ENCODE measurements around the gene TCF7L1.
"Not testable (repeated sequence)": the region's sequence is repeated elsewhere in the genome, so short reads cannot be mapped to it uniquely, and the experiment has no call there.

The TCF7L1 gene

GRCh38 chr2:85112906-85113625 is 20.1 kb upstream of the TCF7L1 start:
- no peaks in the 10 kb centered on the region for H3K4me1 ChIP-seq (ENCODE audit: control insufficient read depth, insufficient read depth, low read length)
- H3K4me3 ChIP-seq (ENCODE audit: low read length): no peak overlapping the region
- no peak overlapping the region for H3K27ac ChIP-seq (ENCODE audit: low read depth, low read length)
- no peaks in the 10 kb centered on the region for H3K36me3 ChIP-seq (ENCODE audit: control insufficient read depth, insufficient read depth, low read length)
- no peaks in the 10 kb centered on the region for H3K27me3 ChIP-seq (ENCODE audit: control insufficient read depth, insufficient read depth, low read length)
- no peak overlapping the region for H3K9ac ChIP-seq (ENCODE audit: low read length)

DNA sequence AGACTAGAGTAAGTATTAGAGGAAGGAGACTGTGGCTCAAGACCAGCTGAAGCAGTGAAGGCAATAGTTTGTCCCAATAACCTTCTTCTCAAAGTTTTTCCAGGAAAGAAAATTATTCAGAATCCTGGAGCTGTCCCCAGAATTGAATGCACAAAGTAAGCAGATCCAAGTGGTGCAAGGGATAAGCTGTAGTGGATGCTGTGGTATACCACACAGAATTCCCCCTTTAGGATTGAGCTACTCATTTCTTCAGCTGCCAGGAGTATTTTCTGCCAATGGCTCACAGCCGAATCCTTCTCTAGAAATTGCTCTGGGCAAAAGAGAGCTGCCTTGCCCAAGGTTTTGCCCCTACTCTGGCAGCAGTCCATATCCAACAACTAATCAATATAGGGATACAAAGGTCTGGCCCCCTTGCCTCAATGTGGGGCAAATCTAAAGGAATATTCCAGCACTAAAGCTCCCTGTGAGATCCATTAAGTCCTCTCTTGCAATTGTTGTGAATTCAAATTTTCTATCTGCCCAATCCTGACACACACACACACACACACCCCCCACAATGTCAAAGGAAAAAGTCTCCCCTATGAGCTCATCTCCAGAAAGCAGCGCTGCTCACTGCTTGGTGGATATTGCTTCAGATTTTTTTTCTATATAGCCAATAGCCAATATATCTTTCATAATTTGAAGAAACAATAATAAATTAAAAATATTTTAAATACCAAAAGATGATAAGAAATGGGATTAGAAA is 18.4 kb upstream of the TCF7L1 start:
- H3K27ac ChIP-seq (ENCODE audit: low read depth, low read length): no peak overlapping the region
- no peaks in the 10 kb centered on the region for H3K36me3 ChIP-seq (ENCODE audit: control insufficient read depth, insufficient read depth, low read length)
- H3K27me3 ChIP-seq (ENCODE audit: control insufficient read depth, insufficient read depth, low read length): no peaks in the 10 kb centered on the region
- no peaks in the 10 kb centered on the region for H3K4me1 ChIP-seq (ENCODE audit: control insufficient read depth, insufficient read depth, low read length)
- no peak overlapping the region for H3K9ac ChIP-seq (ENCODE audit: low read length)
- no peak overlapping the region for H3K4me3 ChIP-seq (ENCODE audit: low read length)

DNA sequence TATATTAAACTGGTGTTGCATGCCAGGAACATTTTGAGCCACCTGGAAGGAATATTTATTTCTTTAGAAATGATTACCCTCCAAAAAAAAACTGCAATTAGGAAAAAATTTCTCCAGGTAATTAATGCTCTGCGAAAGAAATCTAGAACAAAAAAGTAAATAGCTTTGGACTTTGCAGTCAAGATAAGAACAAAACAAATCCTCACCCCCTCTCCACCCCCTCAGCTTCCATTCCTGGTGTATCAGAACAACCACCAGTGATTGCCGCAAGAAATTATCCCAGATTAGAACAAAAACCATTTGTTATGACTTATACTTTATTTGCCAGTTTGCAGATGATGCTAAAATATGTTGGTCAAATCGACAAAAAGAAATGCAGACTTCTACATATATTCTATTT is 17.0 kb upstream of the TCF7L1 start:
- H3K27me3 ChIP-seq (ENCODE audit: control insufficient read depth, insufficient read depth, low read length): no peaks in the 10 kb centered on the region
- H3K4me1 ChIP-seq (ENCODE audit: control insufficient read depth, insufficient read depth, low read length): no peaks in the 10 kb centered on the region
- no peak overlapping the region for H3K27ac ChIP-seq (ENCODE audit: low read depth, low read length)
- no peak overlapping the region for H3K9ac ChIP-seq (ENCODE audit: low read length)
- no peak overlapping the region for H3K4me3 ChIP-seq (ENCODE audit: low read length)
- H3K36me3 ChIP-seq (ENCODE audit: control insufficient read depth, insufficient read depth, low read length): no peaks in the 10 kb centered on the region

- H3K9ac ChIP-seq (ENCODE audit: low read length): no peak overlapping the region
Measured at GRCh38 chr2:85119900-85120299, 13.3 kb upstream of the TCF7L1 start.

DNA sequence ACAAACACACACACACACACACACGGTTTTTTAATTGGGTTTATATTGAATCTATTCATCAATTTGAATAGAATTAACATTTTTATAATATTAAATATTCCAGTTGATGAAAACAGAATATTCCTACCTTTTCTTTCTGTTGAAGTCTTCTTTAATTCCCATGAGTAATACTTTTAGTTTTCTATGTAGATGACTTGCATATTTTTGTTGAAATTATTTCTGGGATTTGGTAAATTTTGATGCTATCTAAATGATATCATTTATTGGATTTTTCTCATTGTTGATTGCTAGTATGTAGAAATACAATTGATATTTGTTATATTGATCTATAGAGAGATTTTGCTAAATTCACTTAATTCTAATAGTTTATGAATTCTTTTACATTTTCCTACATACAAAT is 12.8 kb upstream of the TCF7L1 start:
- no peaks in the 10 kb centered on the region for H3K36me3 ChIP-seq (ENCODE audit: control insufficient read depth, insufficient read depth, low read length)
- no peak overlapping the region for H3K9ac ChIP-seq (ENCODE audit: low read length)
- H3K4me3 ChIP-seq (ENCODE audit: low read length): no peak overlapping the region
- no peaks in the 10 kb centered on the region for H3K27me3 ChIP-seq (ENCODE audit: control insufficient read depth, insufficient read depth, low read length)
- H3K4me1 ChIP-seq (ENCODE audit: control insufficient read depth, insufficient read depth, low read length): no peaks in the 10 kb centered on the region
- no peak overlapping the region for H3K27ac ChIP-seq (ENCODE audit: low read depth, low read length)

More at GRCh38 chr2:85119900-85120299, 13.3 kb upstream of the TCF7L1 start:
- H3K4me1 ChIP-seq (ENCODE audit: control insufficient read depth, insufficient read depth, low read length): no peaks in the 10 kb centered on the region
- H3K36me3 ChIP-seq (ENCODE audit: control insufficient read depth, insufficient read depth, low read length): no peaks in the 10 kb centered on the region
- H3K27me3 ChIP-seq (ENCODE audit: control insufficient read depth, insufficient read depth, low read length): no peaks in the 10 kb centered on the region
- H3K4me3 ChIP-seq (ENCODE audit: low read length): no peak overlapping the region
- H3K27ac ChIP-seq (ENCODE audit: low read depth, low read length): no peak overlapping the region

DNA sequence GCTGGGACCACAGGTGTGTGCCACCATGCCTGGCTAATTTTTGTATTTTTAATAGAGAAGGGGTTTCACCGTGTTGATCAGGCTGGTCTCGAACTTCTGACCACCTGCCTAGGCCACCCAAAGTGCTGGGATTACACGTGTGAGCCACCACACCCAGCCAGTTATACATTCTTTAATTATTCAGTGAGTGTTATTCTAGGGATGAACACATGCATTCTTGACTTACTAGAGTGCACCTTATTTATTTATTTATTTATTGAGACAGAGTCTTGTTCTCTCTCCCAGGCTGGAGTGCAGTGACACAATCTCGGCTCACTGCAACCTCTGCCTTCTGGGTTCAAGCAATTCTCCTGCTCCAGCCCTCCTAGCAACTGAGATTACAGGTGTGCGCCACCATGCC is 6.7 kb upstream of the TCF7L1 start:
- not testable (repeated sequence) for H3K27ac ChIP-seq (ENCODE audit: low read depth, low read length); H3K9ac ChIP-seq (ENCODE audit: low read length); H3K36me3 ChIP-seq (ENCODE audit: control insufficient read depth, insufficient read depth, low read length); H3K27me3 ChIP-seq (ENCODE audit: control insufficient read depth, insufficient read depth, low read length); H3K4me1 ChIP-seq (ENCODE audit: control insufficient read depth, insufficient read depth, low read length); H3K4me3 ChIP-seq (ENCODE audit: low read length)

DNA sequence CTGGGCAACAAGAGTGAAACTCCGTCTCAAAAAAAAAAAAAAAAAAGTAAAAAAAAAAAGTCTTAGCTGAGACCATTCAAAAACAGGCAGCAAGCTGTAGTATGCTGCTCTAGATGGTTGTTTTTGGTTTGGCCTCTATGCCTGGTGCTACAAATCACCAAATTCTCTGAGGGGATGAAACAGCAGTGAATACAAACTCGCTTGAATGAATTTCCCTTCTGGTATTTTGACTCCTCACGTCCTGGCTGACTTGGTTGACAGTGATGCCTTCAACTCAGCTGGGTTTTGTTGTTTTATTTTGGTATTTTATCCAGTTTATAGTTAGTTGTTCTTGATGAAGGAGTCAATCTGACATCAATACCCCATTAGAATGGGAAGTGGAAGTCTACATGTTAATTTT is 3.3 kb upstream of the TCF7L1 start:
- Histone ChIP-seq H3K27me3 (ENCODE audit: control insufficient read depth, insufficient read depth, low read length) (no peaks in the 10 kb centered on the region), H3K27ac (ENCODE audit: low read depth, low read length) (no peak overlapping the region), H3K9ac (ENCODE audit: low read length) (no peak overlapping the region), H3K4me1 (ENCODE audit: control insufficient read depth, insufficient read depth, low read length) (no peaks in the 10 kb centered on the region), H3K4me3 (ENCODE audit: low read length) (no peak overlapping the region), H3K36me3 (ENCODE audit: control insufficient read depth, insufficient read depth, low read length) (no peaks in the 10 kb centered on the region)

DNA sequence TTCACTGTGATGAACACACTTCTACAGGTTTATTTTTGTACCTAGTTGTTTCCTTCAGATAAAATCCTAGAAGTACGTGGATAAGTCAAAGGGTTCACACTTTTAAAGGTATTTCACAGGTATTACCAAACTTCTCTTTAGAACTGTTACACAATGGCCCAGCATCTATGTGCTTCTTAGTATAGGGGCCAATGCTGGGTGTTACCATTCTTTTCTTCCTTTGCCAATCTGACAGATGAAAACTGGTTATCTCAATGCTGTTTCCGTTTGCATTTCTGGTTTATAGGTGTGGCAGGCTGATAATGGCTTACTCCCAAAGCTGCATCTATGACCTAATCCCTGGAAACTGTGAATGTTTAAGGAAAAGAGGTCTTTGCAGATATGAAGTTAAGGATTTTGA is 2.8 kb upstream of the TCF7L1 start:
- Histone ChIP-seq H3K27ac (ENCODE audit: low read depth, low read length) (no peak overlapping the region), H3K9ac (ENCODE audit: low read length) (no peak overlapping the region), H3K4me1 (ENCODE audit: control insufficient read depth, insufficient read depth, low read length) (no peaks in the 10 kb centered on the region), H3K4me3 (ENCODE audit: low read length) (no peak overlapping the region), H3K27me3 (ENCODE audit: control insufficient read depth, insufficient read depth, low read length) (no peaks in the 10 kb centered on the region), H3K36me3 (ENCODE audit: control insufficient read depth, insufficient read depth, low read length) (no peaks in the 10 kb centered on the region)

DNA sequence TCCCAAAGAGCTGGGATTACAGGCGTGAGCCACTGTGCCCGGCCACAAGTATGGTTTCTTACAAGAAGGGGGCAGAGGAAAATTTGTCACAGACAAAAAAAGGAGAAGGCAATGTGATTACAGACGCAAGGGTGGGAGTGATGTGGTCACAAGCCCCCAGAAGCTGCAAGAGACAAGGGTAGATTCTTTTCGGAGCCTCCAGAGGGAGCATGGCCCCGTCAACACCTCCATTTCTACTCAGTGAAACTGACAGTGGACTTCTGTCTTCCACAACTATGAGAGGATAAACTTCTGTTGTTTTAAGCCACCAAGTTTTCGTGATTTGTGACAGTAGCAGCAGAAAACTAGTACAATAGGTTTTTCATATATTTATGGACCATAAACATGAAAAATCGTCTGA is 2.1 kb upstream of the TCF7L1 start:
- Histone ChIP-seq H3K4me1 (ENCODE audit: control insufficient read depth, insufficient read depth, low read length) (no peaks in the 10 kb centered on the region), H3K27ac (ENCODE audit: low read depth, low read length) (no peak overlapping the region), H3K4me3 (ENCODE audit: low read length) (no peak overlapping the region), H3K27me3 (ENCODE audit: control insufficient read depth, insufficient read depth, low read length) (no peaks in the 10 kb centered on the region), H3K36me3 (ENCODE audit: control insufficient read depth, insufficient read depth, low read length) (no peaks in the 10 kb centered on the region), H3K9ac (ENCODE audit: low read length) (no peak overlapping the region)

DNA sequence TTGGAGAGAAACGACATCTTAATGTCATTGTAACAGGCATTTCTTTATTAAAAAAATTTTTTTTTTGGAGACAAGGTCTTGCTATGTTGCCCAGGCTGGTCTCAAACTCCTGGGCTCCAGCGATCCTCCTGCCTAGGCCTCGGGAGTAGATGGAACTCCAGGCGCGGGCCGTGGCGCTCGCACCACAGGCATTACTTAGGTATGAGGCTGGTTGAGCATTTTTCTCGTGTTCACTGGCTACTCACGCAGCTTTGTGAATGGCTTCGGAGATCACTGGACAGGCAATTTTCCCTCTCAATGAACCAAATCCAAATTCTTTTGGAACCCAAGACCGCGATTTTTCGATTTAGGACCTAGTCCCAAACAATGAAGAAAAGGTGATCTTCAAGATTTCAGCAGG is 795 bp upstream of the TCF7L1 start:
- H3K9ac ChIP-seq (ENCODE audit: low read length): no peak overlapping the region
- H3K4me3 ChIP-seq (ENCODE audit: low read length): peak overlapping the region; percentile 73
- no peaks in the 10 kb centered on the region for H3K4me1 ChIP-seq (ENCODE audit: control insufficient read depth, insufficient read depth, low read length)
- H3K27ac ChIP-seq (ENCODE audit: low read depth, low read length): peak overlapping the region; percentile 47
- H3K36me3 ChIP-seq (ENCODE audit: control insufficient read depth, insufficient read depth, low read length): no peaks in the 10 kb centered on the region
- H3K27me3 ChIP-seq (ENCODE audit: control insufficient read depth, insufficient read depth, low read length): no peaks in the 10 kb centered on the region

DNA sequence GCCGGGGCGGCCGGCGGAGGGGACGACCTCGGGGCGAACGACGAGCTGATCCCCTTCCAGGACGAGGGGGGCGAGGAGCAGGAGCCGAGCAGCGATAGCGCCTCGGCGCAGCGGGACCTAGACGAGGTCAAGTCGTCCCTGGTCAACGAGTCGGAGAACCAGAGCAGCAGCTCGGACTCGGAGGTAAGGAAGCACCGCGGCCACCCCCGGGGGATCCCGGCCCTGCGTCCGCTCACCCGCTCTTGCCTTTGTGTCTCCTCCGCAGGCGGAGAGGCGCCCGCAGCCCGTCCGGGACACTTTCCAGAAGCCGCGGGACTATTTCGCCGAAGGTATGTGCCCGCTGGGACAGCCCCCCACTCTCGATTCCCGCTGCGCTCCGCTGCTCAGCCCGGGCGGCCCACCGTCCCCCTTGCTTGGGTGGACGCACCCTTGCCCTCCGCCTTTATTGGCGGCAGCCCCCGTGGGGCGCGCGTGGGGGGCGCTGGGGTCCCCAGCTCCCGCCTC is 611 bp downstream of the TCF7L1 start:
- Histone ChIP-seq H3K36me3 (ENCODE audit: control insufficient read depth, insufficient read depth, low read length) (no peaks in the 10 kb centered on the region), H3K27ac (ENCODE audit: low read depth, low read length) (peak overlapping the region; percentile 41), H3K4me3 (ENCODE audit: low read length) (peak overlapping the region; percentile 82), H3K9ac (ENCODE audit: low read length) (peak overlapping the region; percentile 10), H3K4me1 (ENCODE audit: control insufficient read depth, insufficient read depth, low read length) (no peaks in the 10 kb centered on the region), H3K27me3 (ENCODE audit: control insufficient read depth, insufficient read depth, low read length) (no peaks in the 10 kb centered on the region)

DNA sequence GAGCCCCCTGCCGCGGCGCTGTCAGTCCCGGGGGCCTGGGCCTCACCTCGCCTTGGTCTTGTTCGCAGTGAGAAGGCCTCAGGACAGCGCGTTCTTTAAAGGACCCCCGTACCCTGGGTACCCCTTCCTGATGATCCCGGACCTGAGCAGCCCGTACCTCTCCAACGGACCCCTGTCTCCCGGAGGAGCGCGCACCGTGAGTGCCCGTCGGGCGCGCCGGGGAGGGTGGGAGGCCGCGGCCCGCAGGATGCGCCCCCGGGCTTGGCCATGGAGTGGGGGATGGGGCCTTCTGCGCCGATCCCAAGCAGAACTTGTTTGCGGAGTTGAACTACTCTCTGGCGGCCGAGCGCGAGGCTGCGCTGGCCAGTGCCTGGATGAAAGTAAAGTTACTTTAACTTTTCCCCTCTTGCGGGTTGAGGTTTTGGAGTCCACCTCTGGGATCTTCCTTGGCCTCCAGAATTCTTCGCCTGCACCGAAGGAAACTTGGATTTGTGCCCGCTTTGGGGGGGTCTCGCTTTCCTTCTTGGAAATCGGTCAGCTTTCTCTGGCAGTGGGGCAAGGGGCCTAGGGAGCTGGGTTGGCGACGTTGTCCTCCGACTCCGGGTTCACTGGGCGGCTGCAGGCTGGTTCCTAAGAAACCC is 1.2 kb downstream of the TCF7L1 start:
- H3K9ac ChIP-seq (ENCODE audit: low read length): peak overlapping the region; percentile 10
- peak overlapping the region; percentile 82 for H3K4me3 ChIP-seq (ENCODE audit: low read length)
- H3K27me3 ChIP-seq (ENCODE audit: control insufficient read depth, insufficient read depth, low read length): no peaks in the 10 kb centered on the region
- H3K27ac ChIP-seq (ENCODE audit: low read depth, low read length): peak overlapping the region; percentile 41
- no peaks in the 10 kb centered on the region for H3K36me3 ChIP-seq (ENCODE audit: control insufficient read depth, insufficient read depth, low read length)
- no peaks in the 10 kb centered on the region for H3K4me1 ChIP-seq (ENCODE audit: control insufficient read depth, insufficient read depth, low read length)

Measured in rectal smooth muscle tissue (tissue), 1 donor.